Stomach (tissue), 9 donors: ENCODE data around the gene SENP1. TPM values are rescaled to one million over a fixed set of nuclear protein-coding genes. Genes with fewer than 3 reads are reported as not detected.

Source experiments
- DNase-seq, 2 donors: peaks; one replicate each; pipeline versions ENCODE4 v3.0.0 to v3.0.0-alpha.2; 2013 to 2019
- H3K27ac ChIP-seq, 5 donors: fragments of 200-600 bp in 4 of 5; sonication (generic) in 4 of 5; one replicate each; pipeline ENCODE4 v1.5.1; 2013 to 2019; ENCODE audit warnings: mild to moderate bottlenecking in 1 of 5, moderate library complexity in 1 of 5
- H3K27me3 ChIP-seq, 3 donors: fragments of 200-600 bp; sonication (generic); one replicate each; pipeline ENCODE4 v1.5.1; 2017 to 2019; ENCODE audit warnings: mixed run types in 1 of 3
- H3K36me3 ChIP-seq, 4 donors: fragments of 200-600 bp; sonication (generic); 1 replicate in 3 of 4; 2 replicates in 1 of 4; pipeline ENCODE4 v1.5.1; 2016 to 2019
- H3K4me1 ChIP-seq, 4 donors: fragments of 200-600 bp; sonication (generic); one replicate each; pipeline ENCODE4 v1.5.1; 2016 to 2019
- H3K4me3 ChIP-seq, 4 donors: fragments of 200-600 bp; sonication (generic) in 3 of 4; one replicate each; pipeline ENCODE4 v1.5.1; 2016 to 2019; ENCODE audit warnings: mild to moderate bottlenecking in 1 of 4
- H3K9me3 ChIP-seq, 4 donors: fragments of 200-600 bp; sonication (generic); one replicate each; pipeline ENCODE4 v1.5.1; 2016 to 2019
- EP300 ChIP-seq: sonication (generic); formaldehyde crosslinking; IDR thresholded peaks from one replicate; pipeline ENCODE4 v1.6.1; 2017; ENCODE audit warnings: antibody characterized with exemption
- POLR2A ChIP-seq, 4 donors: fragments of 450-650 bp; IDR thresholded peaks; one replicate each; pipeline ENCODE4 v1.6.1; 2016; ENCODE audit warnings: antibody characterized with exemption in 4 of 4, control low read depth in 2 of 4, mild to moderate bottlenecking in 1 of 4, moderate library complexity in 1 of 4
- POLR2AphosphoS5 ChIP-seq, 3 donors: sonication (generic); formaldehyde crosslinking; IDR thresholded peaks; one replicate each; pipeline ENCODE4 v1.6.1; 2016; ENCODE audit warnings: antibody characterized with exemption in 3 of 3
- WGBS, 5 donors: extraction: QIAGEN DNeasy Blood & Tissue Kit in 3 of 5; methylation state at CpG; one replicate each; pipeline versions ENCODE4 v1.1.5 to v1.1.7; 2013 to 2018; 5-methylcytosine and 5-hydroxymethylcytosine counted together
- intact Hi-C: fragments of 100-400 bp; cut with DNase I; formaldehyde crosslinking; loops from one replicate; pipeline ENCODE4 v1.15.1; 2023; ENCODE audit warnings: low total_unique reads
- polyA plus RNA-seq, 3 donors: library from polyadenylated mRNA; stranded (reverse); fragments of 200-250 nt; gene quantifications; one replicate each; pipeline ENCODE4 v1.2.3, GENCODE V29; 2013
- small RNA-seq, 4 donors: library from RNA; depleted of rRNA; stranded (forward); fragments of <200 nt; gene quantifications; one replicate each; pipeline ENCODE3, GENCODE V24; 2016
- total RNA-seq, 5 donors: library from RNA; depleted of rRNA; stranded (reverse); fragments of >200 nt; gene quantifications; one replicate each; pipeline versions ENCODE4 v1.1.0 to v1.2.3, GENCODE V29; 2014 to 2016
- TF ChIP-seq, protein P1 (sequence below), 7 experiments: fragments of 450-650 bp in 4 of 7; fragments of 200-600 bp in 3 of 7; sonication (generic) in 3 of 7; IDR thresholded peaks; one replicate each; pipeline ENCODE4 v1.5.1; 2016 to 2019; ENCODE audit warnings: antibody characterized with exemption in 7 of 7, control low read depth in 2 of 7, mild to moderate bottlenecking in 1 of 7
- donor health status: healthy with polysubstance abuse.
- donor health status: Bipolar disorder and iron deficiency.
- donor health status: healthy.

SENP1 gene
- total and polyA plus RNA-seq, 8 donors = 2.9 to 27.5 (median 10.6) TPM

DNA sequence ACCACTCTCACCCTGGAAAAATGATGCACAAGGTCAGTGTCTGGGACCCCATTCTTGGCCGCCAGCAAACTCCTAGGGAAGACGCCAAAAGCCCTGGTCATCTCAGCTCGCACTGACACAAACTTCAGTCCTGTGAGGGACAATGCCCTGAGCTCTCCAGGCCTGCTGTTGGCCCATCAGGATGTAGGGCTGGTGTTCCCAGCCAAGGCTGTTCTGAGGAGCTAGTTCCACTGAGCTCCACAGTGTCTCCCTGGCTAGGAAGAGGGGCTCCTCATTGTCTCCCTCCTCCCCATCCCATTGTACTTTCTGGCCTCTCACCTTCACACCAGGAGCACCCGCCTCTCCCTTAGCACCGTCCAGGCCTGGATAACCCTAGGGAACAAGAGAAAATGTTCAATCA, 112.4 kb downstream of the SENP1 start:
- H3K27ac ChIP-seq = no peak overlapping the region
- H3K4me1 ChIP-seq = peaks cover 7 to 14% (median 11%) of the 10 kb centered on the region in 4 donors
- no peak overlapping the region for H3K4me3 ChIP-seq
- H3K27me3 ChIP-seq = peaks cover 0 to 38% (median 0%) of the 10 kb centered on the region in 3 donors
- DNase-seq = no peak
- 94 to 100% (median 98%) methylated on average over 5 of the region's 5 CpGs for WGBS, 5 donors
- intact Hi-C loops = no loop called here
- H3K36me3 ChIP-seq = no peaks in the 10 kb centered on the region
- no peaks in the 10 kb centered on the region for H3K9me3 ChIP-seq
- no peak for TF ChIP-seq EP300
- no peak for TF ChIP-seq POLR2A (IDR thresholded peaks at IDR 0.05)
- no peak for TF ChIP-seq POLR2AphosphoS5 (IDR thresholded peaks at IDR 0.05)
- TF ChIP-seq, protein P1, sequence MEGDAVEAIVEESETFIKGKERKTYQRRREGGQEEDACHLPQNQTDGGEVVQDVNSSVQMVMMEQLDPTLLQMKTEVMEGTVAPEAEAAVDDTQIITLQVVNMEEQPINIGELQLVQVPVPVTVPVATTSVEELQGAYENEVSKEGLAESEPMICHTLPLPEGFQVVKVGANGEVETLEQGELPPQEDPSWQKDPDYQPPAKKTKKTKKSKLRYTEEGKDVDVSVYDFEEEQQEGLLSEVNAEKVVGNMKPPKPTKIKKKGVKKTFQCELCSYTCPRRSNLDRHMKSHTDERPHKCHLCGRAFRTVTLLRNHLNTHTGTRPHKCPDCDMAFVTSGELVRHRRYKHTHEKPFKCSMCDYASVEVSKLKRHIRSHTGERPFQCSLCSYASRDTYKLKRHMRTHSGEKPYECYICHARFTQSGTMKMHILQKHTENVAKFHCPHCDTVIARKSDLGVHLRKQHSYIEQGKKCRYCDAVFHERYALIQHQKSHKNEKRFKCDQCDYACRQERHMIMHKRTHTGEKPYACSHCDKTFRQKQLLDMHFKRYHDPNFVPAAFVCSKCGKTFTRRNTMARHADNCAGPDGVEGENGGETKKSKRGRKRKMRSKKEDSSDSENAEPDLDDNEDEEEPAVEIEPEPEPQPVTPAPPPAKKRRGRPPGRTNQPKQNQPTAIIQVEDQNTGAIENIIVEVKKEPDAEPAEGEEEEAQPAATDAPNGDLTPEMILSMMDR (IDR thresholded peaks at IDR 0.05) = no peak

Small RNAs within 50 kb of the gene (small RNA-seq; reads per million reads assigned to genes)
- gene MIR6505 (0 to 0.31 (median 0) reads per million in 4 donors), gene RNU6-1203P (0 reads per million in 4 donors)

Other genes with a start within 250 kb of the SENP1 start
- gene VDR, start 201.1 kb downstream of the SENP1 start, total RNA-seq = 10 to 100 TPM in 2 of 5 donors, 1 to 10 TPM in 3; 2.8 to 22.3 (median 8.8) TPM
- 1 to 10 TPM; 4.0 to 4.9 (median 4.5) TPM for gene VDR, start 201.1 kb downstream of the SENP1 start, polyA plus RNA-seq
- 100 to 1,000 TPM in 1 of 5 donors, 10 to 100 TPM in 4; 29.8 to 254 (median 79.0) TPM for gene TMEM106C, start 142.5 kb downstream of the SENP1 start, total RNA-seq
- gene TMEM106C, start 142.5 kb downstream of the SENP1 start, polyA plus RNA-seq = 10 to 100 TPM; 40.7 to 61.6 (median 51.5) TPM
- 10 to 100 TPM in 1 of 5 donors, 1 to 10 TPM in 2, not detected in 2; 2.2 to 14.5 (median 7.6) TPM for gene COL2A1, start 101.6 kb downstream of the SENP1 start, total RNA-seq
- 10 to 100 TPM in 1 of 3 donors, 1 to 10 TPM in 2; 4.0 to 13.7 (median 6.0) TPM for gene COL2A1, start 101.6 kb downstream of the SENP1 start, polyA plus RNA-seq
- 10 to 100 TPM in 4 of 5 donors, 1 to 10 TPM in 1; 9.3 to 57.1 (median 17.1) TPM for gene PFKM, start 13.3 kb upstream of the SENP1 start, total RNA-seq
- gene PFKM, start 13.3 kb upstream of the SENP1 start, polyA plus RNA-seq = 10 to 100 TPM; 15.4 to 24.9 (median 18.4) TPM
- gene ASB8, start 51.4 kb upstream of the SENP1 start, total RNA-seq = 10 to 100 TPM in 3 of 5 donors, 1 to 10 TPM in 2; 4.3 to 47.2 (median 19.2) TPM
- gene ASB8, start 51.4 kb upstream of the SENP1 start, polyA plus RNA-seq = 10 to 100 TPM; 12.1 to 29.8 (median 15.8) TPM
- under 1 TPM in 3 of 5 donors, not detected in 2; 0.29 to 0.89 (median 0.55) TPM for gene CCDC184, start 77.6 kb upstream of the SENP1 start, total RNA-seq
- 1 to 10 TPM; 1.1 to 4.7 (median 1.3) TPM for gene CCDC184, start 77.6 kb upstream of the SENP1 start, polyA plus RNA-seq
- gene OR10AD1, start 97.2 kb upstream of the SENP1 start, total RNA-seq = not detected
- not detected for gene OR10AD1, start 97.2 kb upstream of the SENP1 start, polyA plus RNA-seq
- gene ZNF641, start 244.8 kb upstream of the SENP1 start, total RNA-seq = 10 to 100 TPM in 3 of 5 donors, 1 to 10 TPM in 1, under 1 TPM in 1; 0.58 to 39.3 (median 12.6) TPM
- gene ZNF641, start 244.8 kb upstream of the SENP1 start, polyA plus RNA-seq = 1 to 10 TPM; 3.6 to 5.7 (median 4.9) TPM